Ishikawa (cell line): Measurements from ENCODE around the gene RAD54L2.

Experiments
- CREB1 ChIP-seq: IDR thresholded peaks from 2 replicates; pipeline ENCODE4 v1.6.1; 2012; ENCODE audit warnings: low read depth
- EP300 ChIP-seq: IDR thresholded peaks from 2 replicates; pipeline ENCODE4 v1.6.1; 2012; ENCODE audit warnings: borderline replicate concordance
- NFIC ChIP-seq: IDR thresholded peaks from 2 replicates; pipeline ENCODE4 v1.6.1; 2012
- RAD21 ChIP-seq: IDR thresholded peaks from 2 replicates; pipeline ENCODE4 v1.6.1; 2012; ENCODE audit warnings: low read depth
- TAF1 ChIP-seq: IDR thresholded peaks from 2 replicates; pipeline ENCODE4 v1.6.1; 2012; ENCODE audit warnings: low read depth, mild to moderate bottlenecking
- TEAD4 ChIP-seq: IDR thresholded peaks from 2 replicates; pipeline ENCODE4 v1.6.1; 2012
- TF ChIP-seq, protein P1 (sequence below): IDR thresholded peaks from 2 replicates; pipeline ENCODE4 v1.6.1; 2012

- TF ChIP-seq RAD21: no peak
- no peak for TF ChIP-seq EP300
- TF ChIP-seq TEAD4: no peak
- TF ChIP-seq, protein P1, sequence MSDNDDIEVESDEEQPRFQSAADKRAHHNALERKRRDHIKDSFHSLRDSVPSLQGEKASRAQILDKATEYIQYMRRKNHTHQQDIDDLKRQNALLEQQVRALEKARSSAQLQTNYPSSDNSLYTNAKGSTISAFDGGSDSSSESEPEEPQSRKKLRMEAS: no peak
- no peak for TF ChIP-seq TAF1
- TF ChIP-seq CREB1: no peak
- no peak for TF ChIP-seq NFIC
Measured at GRCh38 chr3:51580418-51580817, 41.9 kb downstream of the RAD54L2 start.
